ENCODE data around the gene MTA1.

The MTA1 gene

DNA sequence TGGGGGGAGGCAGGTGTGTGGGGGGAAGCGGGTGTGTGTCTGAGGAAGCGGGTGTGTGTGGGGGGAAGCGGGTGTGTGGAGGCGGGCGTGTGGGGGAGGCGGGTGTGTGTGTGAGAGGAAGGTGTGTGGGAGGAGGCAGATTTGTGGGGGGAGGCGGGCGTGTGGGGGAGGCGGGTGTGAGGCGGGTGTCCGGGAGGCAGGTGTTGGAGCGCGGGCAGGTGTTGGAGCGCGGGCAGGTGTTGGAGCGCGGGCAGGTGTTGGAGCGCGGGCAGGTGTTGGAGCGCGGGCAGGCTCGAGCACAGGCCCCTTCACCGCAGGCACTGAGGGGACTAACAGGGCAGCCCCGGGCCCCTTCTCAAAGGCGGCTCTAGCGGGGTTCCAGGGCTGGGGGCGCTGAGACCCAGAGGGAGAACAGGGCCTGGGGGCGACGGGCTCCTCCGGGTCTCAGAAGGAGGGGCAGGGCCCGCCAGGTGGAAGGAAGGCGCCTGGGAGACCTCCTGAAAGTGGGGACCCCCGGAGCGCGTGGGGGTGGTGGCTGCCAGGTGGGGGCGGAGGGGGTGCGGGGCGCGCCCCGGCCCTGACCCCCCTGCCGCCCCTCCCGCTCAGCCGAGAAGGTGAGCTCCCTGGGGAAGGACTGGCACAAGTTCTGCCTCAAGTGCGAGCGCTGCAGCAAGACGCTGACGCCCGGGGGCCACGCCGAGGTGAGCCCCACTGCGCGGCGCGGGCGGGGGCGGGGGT lies 58.2 kb downstream of the MTA1 start:
- DNase-seq: peak in 2 of 3 experiments; percentile 48 to 61

DNA sequence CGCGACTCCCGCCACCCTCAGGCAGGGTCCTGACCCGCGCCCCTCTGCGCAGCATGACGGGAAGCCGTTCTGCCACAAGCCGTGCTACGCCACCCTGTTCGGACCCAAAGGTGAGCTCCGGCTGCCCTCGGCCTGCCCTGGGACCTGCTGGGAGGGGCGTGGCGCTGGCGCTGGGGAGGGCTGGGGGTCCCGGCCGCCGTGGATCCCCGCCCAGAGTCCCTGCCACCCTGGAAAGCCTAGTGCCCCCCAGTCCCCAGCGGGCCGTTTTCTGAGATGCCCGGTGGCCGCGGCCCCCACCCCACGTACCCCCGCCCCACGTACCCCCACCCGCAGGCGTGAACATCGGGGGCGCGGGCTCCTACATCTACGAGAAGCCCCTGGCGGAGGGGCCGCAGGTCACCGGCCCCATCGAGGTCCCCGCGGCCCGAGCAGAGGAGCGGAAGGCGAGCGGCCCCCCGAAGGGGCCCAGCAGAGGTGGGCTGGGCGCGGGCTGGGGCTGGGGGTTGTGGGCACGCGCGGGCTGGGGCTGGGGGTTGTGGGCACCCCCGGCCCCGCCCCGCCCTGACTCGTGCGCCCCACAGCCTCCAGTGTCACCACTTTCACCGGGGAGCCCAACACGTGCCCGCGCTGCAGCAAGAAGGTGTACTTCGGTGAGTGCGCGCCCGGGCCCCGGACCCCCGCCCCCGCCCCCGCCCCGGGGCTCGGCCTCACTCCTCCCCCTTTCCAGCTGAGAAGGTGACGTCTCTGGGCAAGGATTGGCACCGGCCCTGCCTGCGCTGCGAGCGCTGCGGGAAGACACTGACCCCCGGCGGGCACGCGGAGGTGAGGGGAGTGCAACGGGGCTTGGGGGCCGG lies 59.0 kb downstream of the MTA1 start:
- no peak for DNase-seq

DNA sequence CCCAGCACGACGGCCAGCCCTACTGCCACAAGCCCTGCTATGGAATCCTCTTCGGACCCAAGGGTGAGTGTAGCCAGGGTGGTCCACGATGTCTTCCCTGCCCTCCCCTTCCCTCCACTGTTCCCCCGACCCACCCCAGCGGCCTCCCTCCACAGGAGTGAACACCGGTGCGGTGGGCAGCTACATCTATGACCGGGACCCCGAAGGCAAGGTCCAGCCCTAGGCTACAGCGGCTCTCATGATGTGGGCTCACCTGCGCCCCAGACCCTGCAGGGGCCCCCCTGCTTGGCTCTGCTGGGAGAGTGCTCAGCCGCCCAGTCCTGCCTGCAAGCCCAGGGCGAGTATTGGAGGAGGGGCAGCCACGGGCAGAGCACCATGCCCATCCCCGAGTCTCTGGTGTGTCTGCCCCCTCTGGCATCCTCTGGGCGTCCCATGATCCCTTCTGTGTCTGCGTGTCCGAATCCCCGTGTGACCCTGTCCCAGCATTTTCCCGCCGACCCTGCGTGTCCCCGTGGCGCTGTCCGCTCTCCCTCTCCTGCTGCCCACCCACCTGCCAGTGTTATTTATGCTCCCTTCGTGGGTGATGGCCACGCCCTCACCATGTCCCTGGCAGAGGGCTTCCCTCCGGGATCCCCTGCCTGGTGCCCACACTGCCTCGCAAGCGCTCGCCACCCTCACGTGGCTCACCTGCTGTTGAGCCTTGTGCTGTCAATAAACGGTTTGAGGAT lies 60.0 kb downstream of the MTA1 start:
- peak in 2 of 3 experiments; percentile 55 to 60 for DNase-seq

DNA sequence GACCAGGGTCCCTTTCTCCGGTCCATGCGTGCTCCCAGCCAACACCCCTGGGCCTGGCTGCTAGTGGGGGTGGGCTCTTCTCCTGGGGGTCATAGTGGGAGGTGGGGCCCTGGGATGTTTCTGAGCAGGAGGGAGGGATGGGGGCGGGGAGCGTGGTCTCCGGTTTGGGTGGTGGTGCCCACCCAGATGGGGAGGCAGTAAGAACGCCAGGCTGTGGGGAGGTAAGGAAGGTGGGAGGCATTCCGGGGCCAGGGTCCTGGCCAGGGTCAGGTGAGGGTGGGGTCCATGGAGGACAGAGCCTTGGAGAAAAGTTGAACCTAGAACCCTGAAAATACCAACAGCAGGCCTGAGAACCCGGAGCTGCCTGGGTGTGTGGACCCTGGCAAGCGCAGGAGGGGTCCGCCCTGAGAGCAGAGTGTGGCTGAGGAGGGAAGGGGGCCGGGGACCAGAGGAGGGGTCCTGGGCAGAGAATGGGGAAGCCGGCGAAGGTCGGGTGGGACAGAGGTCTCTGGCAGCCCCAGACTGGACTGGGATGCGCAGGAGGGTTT lies 60.6 kb downstream of the MTA1 start:
- DNase-seq: peak in 1 of 3 experiments; percentile 47

DNA sequence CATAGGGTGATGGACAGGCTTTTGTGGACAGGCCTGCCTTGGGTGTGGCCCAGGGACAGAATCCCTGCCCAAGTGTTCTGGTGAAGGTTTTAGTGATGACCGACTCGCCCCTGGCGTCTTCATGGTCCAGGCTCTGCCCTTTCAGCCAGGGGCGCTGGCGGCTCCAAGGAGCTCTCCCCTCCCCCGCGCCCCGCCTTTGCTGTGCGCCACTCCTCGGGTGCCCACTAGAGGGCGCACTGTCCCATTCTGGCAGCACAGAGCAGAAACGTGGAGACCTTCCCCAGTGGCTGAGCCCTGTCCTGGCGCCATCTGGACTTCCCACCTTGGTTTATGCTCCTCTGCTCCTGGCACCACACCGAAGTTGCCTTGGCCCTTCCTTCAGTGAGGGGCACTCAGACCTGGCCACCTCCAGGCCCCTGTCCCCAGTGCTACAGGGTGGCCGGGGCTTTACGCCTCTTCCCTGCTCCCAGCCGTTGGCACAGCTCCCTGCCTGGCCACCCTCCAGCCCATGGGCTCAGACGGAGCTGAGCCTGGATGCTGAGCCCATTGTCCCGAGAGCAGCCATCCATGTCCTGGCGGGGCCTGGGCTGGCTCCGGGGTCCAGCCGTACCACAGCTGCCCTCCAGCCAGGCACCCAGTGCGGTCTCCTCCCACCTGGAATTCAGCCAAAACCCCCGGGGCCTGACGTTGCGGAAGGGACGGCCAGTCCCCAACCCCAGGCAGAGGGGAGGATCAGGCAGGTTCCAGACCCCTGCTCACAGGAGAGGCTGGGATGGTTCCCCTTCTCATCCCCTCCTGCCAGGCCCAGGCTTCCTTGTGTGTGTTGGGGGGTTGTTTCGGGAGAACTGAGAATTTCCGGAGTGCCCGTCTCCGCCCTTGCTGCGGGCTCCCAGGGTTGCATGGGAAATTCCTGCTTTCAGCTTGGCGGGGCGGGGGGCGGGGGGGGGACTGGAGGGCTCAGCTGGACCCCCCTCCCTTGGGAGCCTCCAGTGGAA lies 61.5 kb downstream of the MTA1 start:
- DNase-seq: peak; percentile 85 to 96 (median 91)

DNA sequence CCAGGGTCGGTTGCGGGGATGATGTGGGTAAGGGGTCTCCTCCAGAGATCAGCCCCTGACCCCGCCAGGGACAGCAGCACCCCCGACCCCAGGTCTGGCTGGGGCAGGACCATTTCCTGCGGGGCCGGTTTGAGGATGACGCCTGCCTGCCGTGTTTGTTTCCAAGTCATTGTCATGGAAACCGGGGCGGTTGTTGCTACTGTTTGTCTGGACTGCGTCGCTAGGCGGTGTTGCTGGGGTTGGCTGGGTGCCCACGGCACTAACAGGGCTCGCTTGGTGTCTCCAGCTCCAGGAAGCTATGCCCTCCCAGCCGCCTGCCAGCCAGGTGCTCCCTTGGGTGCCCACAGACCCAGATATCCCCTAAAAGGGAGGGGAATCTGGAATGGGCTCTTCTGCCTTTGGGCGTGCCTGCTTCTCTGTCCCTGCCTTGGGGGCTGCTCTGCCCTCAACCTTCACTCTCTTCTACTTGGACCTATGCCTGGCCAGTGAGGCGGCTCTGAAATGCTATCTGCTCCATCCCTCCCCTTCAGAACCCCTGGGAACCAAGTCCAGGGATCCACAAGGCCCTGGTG lies 62.3 kb downstream of the MTA1 start:
- peak; percentile 79 to 98 (median 95) for DNase-seq

DNA sequence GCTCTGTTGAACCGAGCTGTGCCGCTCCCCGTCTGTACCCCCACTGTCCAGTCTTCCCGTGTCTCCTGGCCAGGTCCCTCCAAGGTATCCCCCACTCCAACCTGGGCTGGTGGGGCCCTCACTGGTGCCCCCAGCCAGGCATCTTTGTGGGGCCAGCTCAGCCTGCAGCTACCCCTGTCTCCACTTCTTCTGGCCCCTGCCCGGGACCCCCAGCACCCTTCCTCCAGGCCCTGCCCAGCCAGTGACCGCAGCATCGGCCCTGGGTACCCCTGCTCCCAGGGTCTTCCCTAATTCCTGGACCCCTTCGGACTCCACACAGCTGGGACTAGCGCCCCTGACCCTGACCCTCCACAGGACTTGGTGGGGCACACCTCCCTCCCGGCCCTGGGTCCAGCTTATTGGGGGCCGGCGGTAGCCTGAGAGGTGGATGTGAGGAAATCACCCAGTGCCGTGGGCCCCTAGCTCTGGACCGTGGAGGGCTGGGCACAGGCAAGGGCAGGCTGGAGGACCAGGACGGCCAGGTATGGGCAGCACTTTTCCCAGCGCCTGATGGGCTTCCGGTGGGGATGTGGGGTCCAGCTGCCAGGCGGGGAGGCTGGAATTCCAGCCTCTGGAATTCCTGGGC lies 63.0 kb downstream of the MTA1 start:
- DNase-seq: no peak

DNA sequence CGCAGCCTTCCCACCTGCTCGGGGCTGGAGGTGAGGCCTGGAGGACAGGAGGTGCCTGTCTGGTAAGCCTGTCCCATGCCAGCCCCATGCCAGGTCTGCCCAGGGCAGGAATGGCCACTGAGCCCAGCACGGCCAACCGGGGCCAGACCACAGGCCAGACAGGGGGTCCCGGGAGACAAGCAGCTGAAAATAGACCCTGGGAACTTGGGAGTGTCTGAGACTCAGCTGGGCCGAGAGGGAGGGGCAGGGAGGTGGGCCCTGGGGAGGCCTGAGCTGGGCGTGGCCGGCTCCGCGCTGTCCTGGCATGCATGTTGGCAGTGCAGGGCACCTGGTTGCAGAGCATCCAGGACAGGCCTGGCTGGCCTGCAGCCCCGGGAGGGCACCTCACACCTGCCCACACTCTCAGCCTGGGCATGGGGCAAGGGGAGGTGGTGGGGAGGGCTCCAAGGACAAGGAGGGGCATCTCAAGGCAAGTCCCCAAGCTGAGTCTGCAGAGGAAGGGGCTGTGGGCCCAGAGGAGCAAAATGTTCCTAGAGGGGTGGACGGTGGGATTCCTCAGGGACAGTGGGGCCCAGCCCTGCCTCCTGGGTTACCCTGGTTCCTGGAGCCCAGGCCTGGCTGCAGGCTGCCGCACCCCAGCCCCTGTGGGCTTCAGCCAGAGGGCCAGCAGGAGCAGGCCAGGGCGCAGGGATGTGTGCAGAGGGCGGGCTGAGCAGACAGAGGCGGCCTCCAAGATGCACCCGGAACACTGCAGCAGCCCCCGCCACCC lies 63.9 kb downstream of the MTA1 start:
- no peak for DNase-seq

DNA sequence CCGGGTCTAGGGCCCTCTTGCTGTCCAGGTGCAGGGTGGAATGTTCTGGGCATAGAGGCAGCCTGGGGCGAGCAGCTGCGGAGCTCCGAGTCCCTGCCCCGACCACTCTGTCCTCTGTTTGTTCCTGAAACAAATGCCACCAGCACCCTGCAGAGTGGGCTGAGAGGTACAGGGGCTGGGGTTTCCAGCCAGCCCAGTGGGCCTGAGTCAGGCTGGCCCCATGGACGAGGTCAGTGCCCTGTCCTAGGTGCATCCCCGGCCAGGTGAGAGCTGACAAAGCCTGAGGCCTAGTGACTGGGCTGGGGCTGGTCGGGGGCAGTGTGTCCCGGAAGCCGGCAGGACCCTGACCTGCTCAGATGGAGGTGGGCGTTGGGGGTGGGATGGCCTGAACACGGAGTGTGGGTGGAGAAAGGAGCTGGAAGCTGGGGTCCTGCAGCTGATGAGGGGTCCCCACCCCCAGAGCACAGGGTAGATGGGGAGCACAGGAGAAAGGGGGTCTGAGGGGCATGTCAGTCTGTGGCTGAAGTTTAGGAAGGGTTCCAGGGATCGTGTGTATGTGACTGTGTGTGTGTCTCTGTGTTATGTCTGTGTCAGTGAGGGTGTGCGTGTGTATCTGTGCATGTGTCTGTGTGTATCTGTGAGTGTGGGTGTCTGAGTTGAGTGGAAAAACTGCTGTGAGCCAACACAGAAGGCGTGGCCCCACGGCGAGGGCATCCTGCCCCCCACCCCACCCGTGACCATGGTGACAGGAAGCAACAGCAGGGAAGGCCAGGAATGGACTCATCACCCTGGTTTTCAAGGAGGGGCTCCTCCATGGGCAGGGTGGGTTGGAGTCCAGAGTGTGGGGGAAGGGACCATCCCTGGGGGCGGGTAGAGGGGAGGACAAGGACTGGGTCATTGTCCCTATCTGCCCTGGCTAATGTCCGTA lies 64.7 kb downstream of the MTA1 start:
- peak in 2 of 3 experiments; percentile 26 to 60 for DNase-seq

DNA sequence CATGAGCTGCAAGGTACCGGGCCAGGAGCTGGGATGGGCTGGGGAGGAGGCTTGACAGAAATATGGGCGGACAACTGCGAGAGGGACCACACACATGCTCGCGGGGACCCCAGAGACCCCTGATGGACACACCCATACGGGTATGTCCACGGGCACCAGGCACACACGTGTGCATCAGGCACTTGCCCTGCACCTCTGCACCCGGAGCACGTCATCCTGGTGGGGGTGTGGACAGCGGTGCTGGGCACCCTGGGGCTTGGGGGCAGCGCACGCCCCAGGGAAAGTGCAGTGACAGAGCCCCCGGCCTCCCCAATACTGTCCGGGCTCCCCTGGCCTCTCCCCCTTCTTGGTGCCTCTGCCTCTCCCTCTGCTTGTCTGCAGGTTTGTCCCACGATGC lies 65.4 kb downstream of the MTA1 start:
- DNase-seq: no peak

DNA sequence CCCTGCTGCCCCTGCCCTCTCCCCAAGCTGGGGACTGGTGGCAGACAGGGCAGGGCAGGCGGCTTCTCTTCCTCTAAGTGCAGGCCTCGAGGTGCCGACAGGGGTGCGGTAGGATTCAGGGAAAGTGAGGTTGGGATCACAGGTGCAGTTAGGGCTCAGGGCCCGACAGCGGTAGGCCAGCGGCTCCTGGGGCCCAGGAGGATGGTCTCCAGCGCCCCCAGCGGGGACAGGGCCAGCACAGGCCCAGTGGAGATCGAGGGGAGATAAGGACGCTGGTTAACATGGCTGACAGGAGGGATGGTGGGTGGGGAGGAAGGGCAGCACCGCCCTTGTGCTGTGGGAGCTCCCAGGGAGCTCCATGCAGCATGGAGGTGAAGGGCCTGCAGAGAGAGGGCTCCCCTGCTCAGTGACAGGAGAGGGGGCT lies 66.1 kb downstream of the MTA1 start:
- DNase-seq: no peak

DNA sequence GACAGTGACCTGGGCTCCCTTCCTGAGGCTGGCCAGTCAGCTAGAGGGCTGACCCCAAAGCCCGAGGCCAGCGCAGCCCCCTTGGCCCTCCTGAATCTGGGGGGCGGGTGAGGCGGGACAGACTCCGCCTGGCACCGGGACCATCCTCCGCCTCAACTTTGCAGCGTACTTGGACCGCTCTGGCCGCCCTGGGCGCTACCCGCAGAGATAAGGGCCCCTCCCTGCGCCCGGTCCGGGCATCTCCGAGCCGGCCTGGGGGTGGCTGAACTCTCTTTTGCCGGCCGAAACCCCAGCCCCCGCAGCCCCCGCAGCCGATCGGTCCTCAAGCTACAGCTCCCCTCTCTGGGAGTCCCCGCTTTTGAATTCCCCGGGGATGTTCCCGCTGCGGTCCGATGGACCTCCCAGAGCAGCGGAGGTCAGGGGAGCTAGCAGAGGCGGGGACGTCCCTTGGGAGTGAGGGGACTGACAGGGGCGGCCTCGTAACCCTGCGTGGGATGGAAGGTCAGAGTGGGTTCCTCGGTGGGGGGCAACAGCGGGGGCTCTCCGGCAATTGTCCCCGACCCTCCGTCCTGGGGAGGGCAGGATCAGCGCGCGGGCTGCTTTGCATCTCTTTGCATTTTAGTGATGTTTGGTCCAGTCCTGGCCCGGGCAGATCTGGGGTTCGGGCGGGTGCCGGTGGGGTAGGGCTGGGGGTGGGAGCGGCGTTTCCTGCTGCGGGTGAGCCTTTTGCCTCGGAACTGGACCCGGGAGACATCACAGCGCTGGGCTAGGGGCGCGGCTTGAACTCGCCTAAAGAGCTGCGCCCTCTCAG lies 66.7 kb downstream of the MTA1 start, which contains the start of gene CRIP1:
TSS of gene CRIP1 (plus strand) at position 724 of the 811 bp plus-strand sequence. CDS start 374 bp downstream, outside the sequence.
- DNase-seq: no peak

DNA sequence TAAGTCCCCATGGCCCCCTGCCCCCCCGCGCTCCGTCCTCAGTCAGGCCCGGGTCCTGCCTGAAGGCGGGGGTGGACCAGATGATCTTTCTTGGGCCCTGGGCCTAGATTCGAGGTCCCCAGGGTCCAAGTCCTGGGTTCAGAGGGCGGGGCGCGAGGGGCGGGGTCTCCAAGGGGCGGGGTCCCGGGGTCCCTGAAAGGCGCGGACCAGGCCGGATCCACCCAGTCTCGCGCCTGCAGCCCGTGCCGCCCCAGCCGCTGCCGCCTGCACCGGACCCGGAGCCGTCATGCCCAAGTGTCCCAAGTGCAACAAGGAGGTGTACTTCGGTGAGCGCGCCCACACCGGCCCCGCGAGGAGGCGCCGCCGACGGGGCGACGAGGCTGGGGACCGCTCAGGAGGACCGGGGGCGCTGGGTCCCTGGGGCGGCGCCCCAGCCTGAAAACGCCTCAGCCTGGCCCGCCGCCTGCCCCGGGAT lies 67.4 kb downstream of the MTA1 start:
- DNase-seq: no peak

DNA sequence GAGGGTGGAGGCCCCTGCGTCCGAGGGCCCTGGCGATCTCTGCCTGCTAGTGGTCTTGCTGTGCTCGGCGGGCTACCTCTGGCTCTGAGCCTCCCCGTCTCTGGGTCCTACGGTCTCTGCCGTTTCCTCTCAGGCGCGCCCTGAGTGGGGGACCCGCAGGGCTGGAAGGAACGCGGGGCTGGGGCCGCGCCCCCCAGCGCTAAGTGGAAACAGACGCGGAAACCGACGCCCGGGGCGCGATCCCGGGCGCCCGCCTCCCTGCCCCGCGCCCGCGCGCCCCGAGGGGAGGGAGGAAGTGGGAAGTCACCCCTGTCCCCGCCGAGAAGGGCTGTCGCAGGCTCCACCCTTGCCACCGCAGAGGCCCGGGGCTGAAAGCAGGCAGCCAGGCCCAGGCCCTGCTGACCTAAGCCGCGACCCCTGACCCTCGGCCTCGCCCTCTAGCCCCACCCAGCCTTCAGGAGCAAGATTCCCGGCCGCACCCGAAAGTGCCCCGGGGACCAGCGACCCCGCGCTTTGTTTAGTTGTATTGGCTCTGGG lies 67.9 kb downstream of the MTA1 start:
- no peak for DNase-seq

DNA sequence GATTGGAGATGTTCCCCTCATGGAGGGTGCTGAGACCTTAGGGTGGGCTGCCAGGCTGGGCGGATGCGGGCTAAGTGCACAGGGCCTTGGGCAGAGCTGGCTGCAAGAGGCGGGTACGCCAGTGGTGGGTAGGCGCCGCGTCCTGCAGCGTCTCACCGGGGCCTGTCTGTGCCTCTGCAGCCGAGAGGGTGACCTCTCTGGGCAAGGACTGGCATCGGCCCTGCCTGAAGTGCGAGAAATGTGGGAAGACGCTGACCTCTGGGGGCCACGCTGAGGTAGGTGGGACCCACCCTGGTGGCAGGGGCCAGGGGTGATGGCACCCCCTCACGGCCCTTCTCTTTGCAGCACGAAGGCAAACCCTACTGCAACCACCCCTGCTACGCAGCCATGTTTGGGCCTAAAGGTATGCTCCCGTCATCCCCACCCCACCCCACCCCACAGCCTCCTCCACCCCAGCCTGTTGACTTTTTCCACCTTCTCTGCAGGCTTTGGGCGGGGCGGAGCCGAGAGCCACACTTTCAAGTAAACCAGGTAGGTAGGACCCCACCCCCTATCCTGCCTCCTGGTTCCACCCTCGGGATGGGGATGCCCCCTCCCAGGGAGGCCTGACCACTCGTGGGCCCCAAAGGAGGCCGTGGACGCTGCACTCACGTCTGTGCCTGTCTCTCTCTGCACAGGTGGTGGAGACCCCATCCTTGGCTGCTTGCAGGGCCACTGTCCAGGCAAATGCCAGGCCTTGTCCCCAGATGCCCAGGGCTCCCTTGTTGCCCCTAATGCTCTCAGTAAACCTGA lies 68.6 kb downstream of the MTA1 start:
- DNase-seq: no peak

DNA sequence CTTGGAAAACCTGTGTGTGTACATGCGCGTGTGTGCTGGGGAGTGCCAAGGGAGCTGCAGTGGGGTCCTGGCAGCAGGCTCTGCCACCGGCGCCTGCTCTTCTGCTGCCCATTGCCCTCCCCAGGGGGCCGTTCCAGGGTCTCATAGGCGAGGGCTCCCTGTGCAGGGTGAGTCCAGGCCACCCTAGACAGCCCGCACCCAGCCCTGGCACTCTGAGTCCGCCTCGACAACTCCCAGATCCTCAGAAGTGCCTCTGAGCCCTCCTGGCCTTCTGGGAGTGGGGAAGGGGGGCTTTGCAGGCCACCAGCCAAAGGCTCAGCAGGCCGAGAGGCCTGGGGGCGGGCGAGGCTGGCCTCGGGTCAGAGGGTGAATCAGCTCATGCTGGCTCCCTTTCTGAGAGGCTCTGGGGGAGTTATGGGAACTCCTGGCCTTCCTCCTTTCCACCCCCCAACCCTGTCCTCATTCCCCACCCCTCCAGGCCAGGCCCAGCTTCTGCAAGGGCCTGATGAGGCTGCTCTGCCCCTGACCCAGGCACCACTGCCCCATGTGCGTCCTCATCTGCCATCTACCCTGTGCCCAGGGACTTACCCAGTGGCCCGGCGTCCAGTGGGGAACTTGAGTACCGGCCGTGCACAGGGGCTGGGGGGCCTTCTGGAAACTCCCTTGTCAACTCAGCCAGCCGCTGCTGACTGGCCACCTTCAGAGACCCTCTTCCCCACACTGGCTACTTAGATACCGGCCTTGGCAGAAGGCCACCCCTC lies 69.3 kb downstream of the MTA1 start:
- no peak for DNase-seq
